GM21381 (cell line): Measurements from ENCODE around the gene KCNMA1.
"Not testable (repeated sequence)": the region's sequence is repeated elsewhere in the genome, so short reads cannot be mapped to it uniquely, and the experiment has no call there.

Experiments
- ATAC-seq: cut with Tn5 transposase; IDR thresholded peaks from one replicate; pipeline ENCODE4 v1.9.1; 2021; ENCODE audit warnings: mild to moderate bottlenecking, moderate library complexity; ENCODE audit not compliant: unreplicated experiment

Gene KCNMA1

DNA sequence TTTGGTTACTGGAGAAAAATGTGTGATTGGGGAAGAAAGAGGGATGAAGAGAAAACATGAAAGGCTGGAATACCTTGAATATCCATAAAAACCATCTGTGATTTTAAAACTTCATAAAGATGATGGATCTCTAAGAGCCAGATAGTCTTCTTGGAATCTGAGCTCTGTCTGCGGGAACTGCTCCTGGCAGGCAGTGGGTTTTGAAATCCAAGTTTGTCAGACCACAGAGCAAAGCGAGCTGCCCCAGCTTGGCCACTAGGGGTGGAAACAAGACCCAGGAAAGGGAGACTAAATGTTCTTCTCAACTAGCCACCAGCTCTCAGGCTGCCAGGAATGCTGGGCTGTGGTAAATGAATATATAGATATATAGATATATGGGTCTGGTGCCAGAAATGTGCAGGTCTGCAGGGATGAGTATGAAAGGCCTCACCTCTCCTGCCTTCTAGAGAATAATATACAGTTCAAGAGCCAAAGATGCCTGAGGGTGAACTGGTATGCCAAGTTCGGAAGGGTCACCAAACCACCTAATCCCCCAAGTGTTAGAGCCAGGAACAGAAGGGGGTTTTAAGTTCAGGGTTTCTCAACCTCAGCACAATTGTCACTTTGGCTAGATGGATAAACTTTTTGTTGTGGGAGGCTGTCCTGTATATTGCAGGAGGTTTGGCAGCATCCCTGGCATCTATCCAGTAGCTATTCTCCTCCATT, 208.8 kb downstream of the KCNMA1 start:
- no peak for ATAC-seq

DNA sequence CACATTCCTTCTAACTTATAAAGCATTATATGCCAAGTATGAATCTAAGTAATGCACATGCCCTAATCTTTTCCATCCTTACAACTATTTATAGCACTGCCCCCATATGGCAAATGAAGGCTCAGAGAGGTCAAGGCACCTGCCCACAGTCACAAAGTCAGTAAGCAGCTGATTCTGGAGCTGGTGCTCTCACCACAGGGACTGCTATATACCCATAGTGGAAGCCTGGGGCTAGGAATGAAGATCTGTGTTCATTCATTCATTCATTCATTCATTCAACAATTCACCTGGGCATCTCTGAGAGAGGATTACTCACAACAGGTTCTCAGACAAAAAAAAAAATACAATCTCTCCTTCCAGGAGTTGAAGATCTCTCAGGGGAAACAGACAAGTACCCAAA, 213.4 kb downstream of the KCNMA1 start:
- no peak for ATAC-seq

- no peak for ATAC-seq
Measured at GRCh38 chr10:77422491-77423338, 214.9 kb downstream of the KCNMA1 start.

DNA sequence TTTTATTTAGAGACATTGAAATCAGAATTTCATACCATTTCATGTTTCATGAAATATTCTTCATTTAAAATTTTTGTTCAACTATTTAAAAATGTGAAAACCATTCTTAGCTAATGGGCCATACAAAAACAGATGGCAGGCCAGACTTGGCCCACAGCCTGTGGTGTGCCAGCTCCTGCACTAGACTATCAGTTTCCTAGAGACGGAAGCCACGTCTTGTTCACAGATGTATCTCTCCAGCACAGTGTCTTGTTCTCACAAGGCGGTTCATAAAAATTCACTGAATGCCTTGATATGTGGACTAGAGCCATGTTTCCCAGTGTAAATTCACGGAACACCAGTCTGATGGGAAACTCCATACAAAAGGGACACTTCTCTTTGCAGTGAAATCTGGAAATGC, 216.0 kb downstream of the KCNMA1 start:
- ATAC-seq, result no peak

- ATAC-seq, result no peak
Measured at GRCh38 chr10:77420947-77421523, 216.6 kb downstream of the KCNMA1 start.

DNA sequence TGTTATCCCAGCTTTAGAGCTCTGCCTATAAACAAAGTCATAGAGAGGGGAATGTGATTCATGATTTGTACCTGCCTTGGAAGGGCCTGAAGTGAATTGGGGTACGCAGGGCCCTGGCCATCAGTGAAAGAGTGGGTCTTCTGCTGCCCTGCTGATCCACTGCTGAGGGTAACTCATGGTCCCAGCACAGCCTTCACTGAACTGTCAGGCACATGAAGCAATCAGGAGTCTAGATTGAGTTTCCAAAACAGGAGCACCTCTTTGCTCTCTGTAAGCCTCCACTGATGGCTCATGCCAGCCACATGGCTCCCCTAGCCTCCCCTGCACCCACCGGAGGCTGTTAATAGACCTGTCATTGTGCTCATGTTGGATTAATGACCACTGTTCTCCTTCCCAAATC, 217.6 kb downstream of the KCNMA1 start:
- no peak for ATAC-seq

DNA sequence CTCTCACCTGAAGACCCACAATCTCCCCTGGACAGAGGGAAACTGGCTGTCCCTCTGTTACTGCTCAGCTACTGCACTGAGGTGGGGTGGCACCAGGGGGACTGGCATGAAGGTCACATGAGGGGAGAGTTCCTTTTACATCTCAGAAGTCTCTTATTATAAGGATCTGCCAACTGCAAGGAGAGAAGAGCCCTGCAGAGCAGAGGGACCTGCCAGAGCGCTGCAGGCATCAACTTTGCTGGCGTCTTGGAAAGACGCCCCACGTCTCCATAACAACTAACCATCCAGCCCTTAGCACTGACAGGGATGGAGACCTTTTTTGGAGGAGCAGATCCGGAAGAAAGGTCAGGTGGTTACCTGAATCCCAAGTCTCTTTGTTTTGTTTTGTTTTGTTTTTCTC, 218.6 kb downstream of the KCNMA1 start:
- ATAC-seq, result no peak

GRCh38 chr10:77417806-77418640, 219.6 kb downstream of the KCNMA1 start:
- no peak for ATAC-seq

DNA sequence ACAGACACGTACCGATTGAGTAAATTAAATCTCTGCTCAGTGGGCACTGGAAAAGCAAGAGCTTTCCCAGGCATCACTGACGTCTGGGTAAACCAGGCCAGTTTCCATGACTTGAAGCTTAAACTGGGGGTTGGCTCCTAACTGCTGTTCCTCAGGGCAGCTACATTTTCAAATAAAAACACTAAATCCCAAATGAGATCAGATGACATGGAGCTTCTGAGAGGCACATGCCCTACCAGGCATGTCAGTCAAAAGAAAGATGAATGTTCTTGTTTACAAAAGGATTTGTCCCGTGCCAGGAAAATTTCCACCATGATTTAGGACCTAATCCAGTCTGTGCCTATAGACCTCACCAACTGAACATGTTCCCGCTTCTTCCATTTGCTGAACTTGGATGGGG, 220.2 kb downstream of the KCNMA1 start:
- ATAC-seq, result no peak

GRCh38 chr10:77416311-77417135, 221.1 kb downstream of the KCNMA1 start:
- ATAC-seq, result no peak

DNA sequence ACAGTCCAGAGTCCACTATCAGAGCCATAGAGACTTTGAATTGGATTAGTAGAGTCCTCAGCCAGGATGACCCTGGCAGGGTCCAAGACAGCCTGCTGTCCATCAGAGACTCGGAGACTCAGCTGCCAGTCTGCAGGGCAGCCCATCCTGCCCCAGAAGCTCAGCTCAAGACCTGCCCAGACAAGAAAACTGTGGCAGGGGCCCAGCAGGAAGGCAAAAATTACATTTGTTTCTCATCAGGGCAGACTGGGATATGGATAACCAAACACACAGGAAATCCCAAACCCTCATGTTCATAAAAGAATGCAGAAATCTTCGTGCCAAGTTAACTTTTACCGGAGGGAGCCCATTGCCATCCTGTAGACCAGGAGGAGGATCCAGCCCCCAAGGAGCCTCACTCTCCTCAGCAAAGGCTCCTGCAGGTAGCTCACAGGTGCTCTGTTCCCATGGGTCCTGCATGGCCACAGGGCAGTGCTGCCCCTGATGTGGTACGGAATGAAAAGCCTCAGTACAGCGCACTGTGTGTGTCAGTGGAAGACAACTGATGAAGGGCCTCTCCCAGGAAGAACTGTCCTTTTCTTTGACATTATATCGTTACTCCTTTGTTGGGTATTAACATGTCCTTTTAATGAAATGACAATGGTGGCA, 222.2 kb downstream of the KCNMA1 start:
- ATAC-seq, result no peak

GRCh38 chr10:77413231-77413630, 224.4 kb downstream of the KCNMA1 start:
- no peak for ATAC-seq

GRCh38 chr10:77412573-77413133, 225.0 kb downstream of the KCNMA1 start:
- not testable (repeated sequence) for ATAC-seq

DNA sequence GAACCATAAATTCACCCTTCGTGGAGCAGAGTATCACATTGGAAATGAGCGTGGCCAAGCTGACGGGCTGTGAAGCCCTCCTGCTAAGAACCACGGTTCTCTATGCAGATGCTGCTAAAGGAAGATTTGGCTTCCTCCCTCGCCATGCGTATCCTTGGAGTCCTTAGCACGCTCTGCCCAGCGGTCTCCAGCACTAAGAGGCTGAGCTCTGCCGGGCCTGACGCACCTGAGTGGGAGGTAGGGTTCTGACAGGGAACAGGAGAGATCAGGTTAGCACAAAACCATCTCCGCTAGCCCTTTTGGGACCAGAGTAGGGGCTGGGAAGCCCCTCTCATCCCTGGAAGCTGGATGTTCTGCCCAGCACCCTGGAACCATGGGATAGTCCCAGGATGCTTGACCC, 225.8 kb downstream of the KCNMA1 start:
- no peak for ATAC-seq

DNA sequence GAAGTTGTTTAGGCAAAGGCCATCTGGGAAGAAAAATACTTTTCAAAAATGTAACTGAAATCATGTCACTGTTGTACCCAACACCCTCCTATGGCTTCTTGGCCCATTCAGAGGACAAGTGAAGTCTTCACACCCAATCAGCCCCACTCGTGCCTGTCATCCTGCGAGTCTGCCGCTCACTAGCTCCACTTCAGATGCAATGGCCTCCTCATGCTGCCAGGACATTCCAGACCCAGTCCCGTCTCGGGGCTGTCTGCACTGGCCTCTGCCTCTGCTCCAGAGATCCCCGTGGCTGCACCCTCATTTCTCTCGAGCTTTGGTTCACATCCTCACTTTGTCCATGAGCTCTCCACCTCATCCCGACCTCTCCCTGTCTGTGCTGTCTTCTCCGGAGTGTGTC, 227.1 kb downstream of the KCNMA1 start:
- no peak for ATAC-seq

DNA sequence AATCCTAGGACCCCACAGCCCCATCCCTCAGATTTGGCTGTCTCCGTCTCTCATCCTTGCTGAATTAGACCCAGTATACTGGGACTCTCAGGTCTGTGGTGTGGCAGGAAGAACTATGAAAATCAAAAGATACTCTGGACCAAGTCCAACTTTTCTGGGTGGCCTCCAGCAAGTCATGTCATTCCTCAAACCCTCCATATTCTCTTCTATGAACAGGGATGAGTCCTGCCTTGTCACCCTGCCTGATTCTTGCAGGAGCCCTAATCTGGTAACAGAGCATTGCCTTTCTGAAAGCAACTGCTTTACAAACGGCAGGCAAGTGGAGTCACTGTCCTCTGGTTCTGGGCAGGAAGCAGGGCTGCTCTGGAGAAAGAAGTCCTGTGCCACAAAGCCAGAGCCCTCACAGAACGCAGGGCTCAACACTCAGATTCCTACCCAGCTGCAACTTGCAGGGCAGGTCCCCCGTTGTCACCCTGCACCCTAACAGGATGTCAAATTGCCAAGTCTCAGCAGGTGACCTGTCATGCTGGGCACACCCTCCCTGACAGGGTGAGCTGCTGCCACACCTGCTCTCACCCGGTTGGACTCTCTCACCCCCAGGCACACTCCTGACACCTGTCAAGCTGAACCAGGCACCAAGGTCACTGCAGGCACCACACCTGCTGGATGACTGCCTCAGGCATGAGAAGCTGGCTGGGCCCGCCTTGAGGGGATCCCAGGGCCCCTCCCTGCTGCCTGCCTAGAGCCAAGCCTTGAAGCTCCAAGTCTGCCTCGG, 227.7 kb downstream of the KCNMA1 start:
- ATAC-seq, result no peak

DNA sequence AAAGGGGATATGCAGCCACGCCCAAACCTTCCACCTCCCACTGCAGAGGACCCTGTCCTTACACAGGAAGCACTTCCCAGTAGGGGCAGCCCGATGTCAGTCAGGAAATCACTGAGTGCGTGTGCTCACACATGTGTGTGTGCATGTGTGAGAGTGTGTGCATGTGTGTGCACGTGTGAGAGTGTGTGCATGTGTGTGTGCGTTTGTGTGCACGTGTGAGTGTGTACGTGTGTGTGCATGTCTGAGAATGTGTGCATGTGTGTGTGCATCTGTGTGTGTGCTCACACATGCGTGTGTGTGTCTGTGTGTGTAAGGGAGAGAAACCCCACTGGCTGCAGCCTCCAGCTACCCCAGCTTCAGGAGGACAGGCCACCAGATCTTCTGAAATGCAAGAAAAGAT, 229.3 kb downstream of the KCNMA1 start:
- no peak for ATAC-seq

DNA sequence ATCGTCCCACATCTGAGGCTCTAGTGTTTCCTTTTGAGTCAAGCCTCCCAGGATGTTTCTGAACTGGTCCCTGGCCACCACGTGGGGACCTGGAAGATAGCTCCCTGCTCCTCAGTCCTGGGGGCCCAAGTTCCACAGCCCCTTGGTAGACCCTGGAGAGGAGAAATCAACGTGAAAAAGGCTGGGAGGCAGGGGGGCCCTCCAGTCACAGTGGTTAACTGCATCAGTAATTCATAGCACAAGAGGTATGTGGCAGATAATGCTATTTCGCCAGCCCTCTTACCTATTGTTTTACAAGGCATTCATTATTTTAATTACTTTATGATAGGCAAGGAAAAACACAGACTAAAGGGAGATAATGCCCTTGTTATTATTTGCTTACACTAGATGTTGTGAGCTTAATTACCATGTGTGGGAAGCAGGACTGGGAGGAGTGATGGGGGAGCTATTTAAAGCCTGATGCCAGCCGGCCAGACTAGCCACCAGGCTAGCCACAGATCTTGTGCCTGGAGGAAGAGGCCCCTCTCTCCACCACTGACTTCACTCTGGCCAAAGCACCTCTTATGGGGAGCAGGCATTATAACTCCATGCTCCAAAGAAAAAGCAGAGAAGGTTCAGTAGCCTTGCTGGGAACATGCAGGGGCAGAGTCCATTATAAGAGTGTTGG, 230.7 kb downstream of the KCNMA1 start:
- ATAC-seq, result no peak
